CD4-positive, alpha-beta memory T cell (primary cell): ENCODE data around the gene C6orf62. TPM values are rescaled to one million over a fixed set of nuclear protein-coding genes. Genes with fewer than 3 reads are reported as not detected.
"Not testable (repeated sequence)": the region's sequence is repeated elsewhere in the genome, so short reads cannot be mapped to it uniquely, and the experiment has no call there.

ENCODE experiments used
- CTCF ChIA-PET: fragments of 350-600 bp; sonication (Branson Sonifier 250); formaldehyde crosslinking; loops from one replicate; lab custom pipeline; 2021; ENCODE audit warnings: inconsistent platforms; ENCODE audit not compliant: partially characterized antibody; lab: Charles Lee
- POLR2A ChIA-PET: fragments of 350-600 bp; sonication (Branson Sonifier 250); formaldehyde crosslinking; loops from one replicate; lab custom pipeline; 2021; ENCODE audit not compliant: partially characterized antibody; lab: Charles Lee
- DNase-seq, 5 donors: peaks; one replicate each; pipeline versions ENCODE4 v3.0.0 to v3.0.0-alpha.2; 2020 to 2022; ENCODE audit warnings: mixed read lengths in 1 of 5
- H3K27ac ChIP-seq: one replicate; pipeline ENCODE4 v1.7.0; 2013; ENCODE audit warnings: low read depth, low read length
- H3K27me3 ChIP-seq: 2 replicates; pipeline ENCODE4 v1.7.0; 2013; ENCODE audit warnings: mild to moderate bottlenecking, low read length, moderate library complexity; ENCODE audit not compliant: insufficient read depth
- H3K36me3 ChIP-seq: 2 replicates; pipeline ENCODE4 v1.7.0; 2013; ENCODE audit warnings: mild to moderate bottlenecking, low read length, moderate library complexity; ENCODE audit not compliant: insufficient read depth
- H3K4me1 ChIP-seq: 2 replicates; pipeline ENCODE4 v1.7.0; 2013; ENCODE audit warnings: mild to moderate bottlenecking, low read length, moderate library complexity; ENCODE audit not compliant: insufficient read depth
- H3K4me3 ChIP-seq, 2 donors: one replicate each; pipeline ENCODE4 v1.7.0; 2013; ENCODE audit warnings: low read length in 2 of 2, mild to moderate bottlenecking in 1 of 2
- H3K9me3 ChIP-seq, 2 donors: one replicate each; pipeline ENCODE4 v1.7.0; 2013; ENCODE audit warnings: low read length in 2 of 2, control low read depth in 1 of 2; ENCODE audit not compliant: control insufficient read depth in 1 of 2
- H3K27ac Mint-ChIP-seq, 7 donors: one replicate each; pipeline ENCODE4 v1.8.0; 2020 to 2021; ENCODE audit warnings: mixed read lengths in 7 of 7, mild to moderate bottlenecking in 6 of 7, inconsistent platforms in 3 of 7, moderate library complexity in 3 of 7
- H3K27me3 Mint-ChIP-seq, 2 donors: one replicate each; pipeline ENCODE4 v1.8.0; 2020 to 2021; ENCODE audit warnings: mixed read lengths in 2 of 2
- H3K36me3 Mint-ChIP-seq, 2 donors: one replicate each; pipeline ENCODE4 v1.8.0; 2020 to 2021; ENCODE audit warnings: mixed read lengths in 2 of 2, inconsistent platforms in 1 of 2, mild to moderate bottlenecking in 1 of 2
- H3K4me1 Mint-ChIP-seq, 4 donors: one replicate each; pipeline ENCODE4 v1.8.0; 2020 to 2021; ENCODE audit warnings: mixed read lengths in 4 of 4, mild to moderate bottlenecking in 1 of 4
- H3K4me3 Mint-ChIP-seq, 8 donors: one replicate each; pipeline ENCODE4 v1.8.0; 2020 to 2021; ENCODE audit warnings: mixed read lengths in 8 of 8, mild to moderate bottlenecking in 7 of 8, moderate library complexity in 6 of 8, inconsistent platforms in 3 of 8
- H3K9me3 Mint-ChIP-seq, 8 donors: one replicate each; pipeline ENCODE4 v1.8.0; 2020 to 2021; ENCODE audit warnings: mixed read lengths in 8 of 8, mild to moderate bottlenecking in 5 of 8, inconsistent platforms in 3 of 8, moderate library complexity in 1 of 8
- intact Hi-C: fragments of 100-400 bp; cut with micrococcal nuclease; formaldehyde crosslinking; loops from one replicate; pipeline ENCODE4 v1.15.1; 2023
- polyA plus RNA-seq, 2 donors: library from polyadenylated mRNA; unstranded; fragments of 300-500 nt; fragmentation: Illumina TruSeq; gene quantifications; one replicate each; pipeline ENCODE4 v1.2.3, GENCODE V29; 2021
- total RNA-seq, 2 experiments: library from RNA; stranded (reverse); gene quantifications; one replicate each; pipeline ENCODE4 v1.2.3, GENCODE V29; 2021

C6orf62 gene
- total and polyA plus RNA-seq, 4 experiments from 2014 or later: 90.1 to 176 (median 149) TPM

GRCh38 chr6:24699521-24700359 lies 19.2 kb downstream of the C6orf62 start:
- Mint-ChIP-seq H3K36me3 (peaks cover 5 to 37% of the 10 kb centered on the region in 2 donors), H3K9me3 (no peaks in the 10 kb centered on the region), H3K27me3 (no peaks in the 10 kb centered on the region), H3K4me1 (peaks cover 5 to 23% (median 13%) of the 10 kb centered on the region in 4 donors), H3K4me3 (no peak overlapping the region), H3K27ac (peak overlapping the region in 5 of 7 donors; percentile 19 to 82 (median 43))
- DNase-seq: no peak
- Histone ChIP-seq H3K4me1 (no peaks in the 10 kb centered on the region), H3K27me3 (no peaks in the 10 kb centered on the region), H3K4me3 (no peak overlapping the region), H3K9me3 (no peaks in the 10 kb centered on the region), H3K36me3 (peaks cover 22% of the 10 kb centered on the region), H3K27ac (no peak overlapping the region)
- intact Hi-C loops: loop anchor here (5.0 to 10.0 kb wide), 3 partner anchors 32 to 318 kb away; partner anchors contain the start of genes ACOT13, ALDH5A1 and TDP2
- POLR2A ChIA-PET: interaction anchor here (0.7 kb wide), 1 partner anchor 189 kb away, joined by 3 read pairs; no protein-coding TSS in a partner anchor
- CTCF ChIA-PET: interaction anchor here (1.1 to 13.2 kb wide), 2 partner anchors 45 to 118 kb away, joined by 3 to 185 read pairs; no protein-coding TSS in a partner anchor

- Histone ChIP-seq H3K27me3 (no peaks in the 10 kb centered on the region), H3K27ac (no peak overlapping the region), H3K4me3 (no peak overlapping the region), H3K36me3 (peaks cover 1% of the 10 kb centered on the region), H3K9me3 (no peaks in the 10 kb centered on the region), H3K4me1 (no peaks in the 10 kb centered on the region)
- H3K36me3 Mint-ChIP-seq: peaks cover 0 to 12% of the 10 kb centered on the region in 2 donors
- no peak overlapping the region for H3K4me3 Mint-ChIP-seq
- H3K27ac Mint-ChIP-seq: peak overlapping the region in 2 of 7 donors; percentile 30 to 77
- DNase-seq: no peak
- H3K4me1 Mint-ChIP-seq: peaks cover 6 to 15% (median 11%) of the 10 kb centered on the region in 4 donors
- POLR2A ChIA-PET: no interaction called here
- CTCF ChIA-PET: interaction anchor here (1.4 to 13.2 kb wide), 2 partner anchors 12 to 114 kb away, joined by 3 to 185 read pairs; no protein-coding TSS in a partner anchor
- intact Hi-C loops: loop anchor here (5.0 to 10.0 kb wide), 2 partner anchors 201 to 321 kb away; partner anchors contain the start of gene ALDH5A1
- no peaks in the 10 kb centered on the region for H3K27me3 Mint-ChIP-seq
- H3K9me3 Mint-ChIP-seq: no peaks in the 10 kb centered on the region
Observed at GRCh38 chr6:24696097-24696496, 22.9 kb downstream of the C6orf62 start.

GRCh38 chr6:24695635-24696034 lies 23.3 kb downstream of the C6orf62 start:
- POLR2A ChIA-PET: not testable (repeated sequence)

GRCh38 chr6:24694198-24694597 lies 24.8 kb downstream of the C6orf62 start:
- Mint-ChIP-seq H3K27ac (peak overlapping the region in 1 of 7 donors; percentile 41), H3K4me1 (peaks cover 4 to 10% (median 7%) of the 10 kb centered on the region in 4 donors), H3K27me3 (no peaks in the 10 kb centered on the region), H3K9me3 (no peaks in the 10 kb centered on the region), H3K4me3 (no peak overlapping the region), H3K36me3 (peaks cover 0 to 3% of the 10 kb centered on the region in 2 donors)
- Histone ChIP-seq H3K4me1 (no peaks in the 10 kb centered on the region), H3K4me3 (no peak overlapping the region), H3K36me3 (no peaks in the 10 kb centered on the region), H3K27me3 (no peaks in the 10 kb centered on the region), H3K27ac (no peak overlapping the region), H3K9me3 (no peaks in the 10 kb centered on the region)
- intact Hi-C loops: loop anchor here (10.0 kb wide), 1 partner anchor 199 kb away; the partner anchor contains the start of gene ALDH5A1
- ChIA-PET POLR2A (interaction anchor here (0.5 kb wide), 1 partner anchor 112 kb away, joined by 3 read pairs; no protein-coding TSS in a partner anchor), CTCF (interaction anchor here (1.0 to 13.2 kb wide), 3 partner anchors 9 to 147 kb away, joined by 3 to 185 read pairs (median 3); no protein-coding TSS in a partner anchor)
- no peak for DNase-seq

More at GRCh38 chr6:24695635-24696034, 23.3 kb downstream of the C6orf62 start:
- H3K4me3 ChIP-seq, H3K9me3 Mint-ChIP-seq, H3K9me3 ChIP-seq, H3K27me3 ChIP-seq, H3K36me3 ChIP-seq, H3K4me3 Mint-ChIP-seq, H3K27ac ChIP-seq, H3K36me3 Mint-ChIP-seq, H3K4me1 ChIP-seq, H3K27me3 Mint-ChIP-seq: not testable (repeated sequence)
- H3K27ac Mint-ChIP-seq: peak overlapping the region in 3 of 7 donors; percentile 2 to 79 (median 78)
- H3K4me1 Mint-ChIP-seq: peaks cover 6 to 12% (median 10%) of the 10 kb centered on the region in 4 donors
- CTCF ChIA-PET: interaction anchor here (1.4 to 13.2 kb wide), 2 partner anchors 12 to 114 kb away, joined by 3 to 185 read pairs; no protein-coding TSS in a partner anchor
- peak in 4 of 5 donors; percentile 47 to 60 (median 53) for DNase-seq
- intact Hi-C loops: loop anchor here (1.0 to 10.0 kb wide), 3 partner anchors 112 to 322 kb away; partner anchors contain the start of gene ALDH5A1

GRCh38 chr6:24692848-24693592 lies 25.9 kb downstream of the C6orf62 start:
- no peaks in the 10 kb centered on the region for H3K36me3 ChIP-seq
- Mint-ChIP-seq H3K27me3 (no peaks in the 10 kb centered on the region), H3K9me3 (no peaks in the 10 kb centered on the region), H3K4me3 (no peak overlapping the region), H3K4me1 (peaks cover 4 to 10% (median 7%) of the 10 kb centered on the region in 4 donors), H3K27ac (no peak overlapping the region), H3K36me3 (no peaks in the 10 kb centered on the region)
- H3K4me3 ChIP-seq: no peak overlapping the region
- no peaks in the 10 kb centered on the region for H3K27me3 ChIP-seq
- CTCF ChIA-PET: interaction anchor here (1.7 to 3.1 kb wide), 2 partner anchors 16 to 110 kb away, joined by 3 to 25 read pairs; no protein-coding TSS in a partner anchor
- no peak for DNase-seq
- H3K9me3 ChIP-seq: no peaks in the 10 kb centered on the region
- intact Hi-C loops: loop anchor here (10.0 kb wide), 1 partner anchor 198 kb away; the partner anchor contains the start of gene ALDH5A1
- H3K4me1 ChIP-seq: no peaks in the 10 kb centered on the region
- POLR2A ChIA-PET: no interaction called here
- H3K27ac ChIP-seq: no peak overlapping the region

- Mint-ChIP-seq H3K27me3 (no peaks in the 10 kb centered on the region), H3K27ac (no peak overlapping the region), H3K4me3 (no peak overlapping the region), H3K9me3 (no peaks in the 10 kb centered on the region), H3K36me3 (peaks cover under 1 to 2% of the 10 kb centered on the region in 2 donors), H3K4me1 (peaks cover 4 to 10% (median 7%) of the 10 kb centered on the region in 4 donors)
- H3K9me3 ChIP-seq: no peaks in the 10 kb centered on the region
- POLR2A ChIA-PET: interaction anchor here (1.2 kb wide), 1 partner anchor 26 kb away, joined by 3 read pairs; the partner anchor contains the start of genes ACOT13 and TDP2
- H3K27me3 ChIP-seq: no peaks in the 10 kb centered on the region
- H3K4me3 ChIP-seq: no peak overlapping the region
- intact Hi-C loops: loop anchor here (10.0 kb wide), 1 partner anchor 198 kb away; the partner anchor contains the start of gene ALDH5A1
- CTCF ChIA-PET: interaction anchor here (1.7 to 3.1 kb wide), 2 partner anchors 15 to 110 kb away, joined by 3 to 25 read pairs; no protein-coding TSS in a partner anchor
- H3K36me3 ChIP-seq: no peaks in the 10 kb centered on the region
- no peak overlapping the region for H3K27ac ChIP-seq
- DNase-seq: no peak
- H3K4me1 ChIP-seq: no peaks in the 10 kb centered on the region
Observed at GRCh38 chr6:24692415-24692814, 26.5 kb downstream of the C6orf62 start.
